HepG2 (cell line): ENCODE measurements around the gene TNFRSF6B. TPM values are rescaled to one million over a fixed set of nuclear protein-coding genes. Genes with fewer than 3 reads are reported as not detected.

Source experiments
- AGO1 ChIP-seq: fragments of 200-400 bp; formaldehyde crosslinking; IDR thresholded peaks from 2 replicates; pipeline ENCODE4 v1.6.1; 2017; ENCODE audit warnings: mild to moderate bottlenecking, low read depth, low read length, moderate library complexity; ENCODE audit not compliant: poor library complexity, severe bottlenecking
- ATF1 ChIP-seq: IDR thresholded peaks from 2 replicates; pipeline ENCODE4 v1.6.1; 2016; ENCODE audit warnings: mild to moderate bottlenecking, control low read depth
- BRD4 ChIP-seq: sonication (generic); formaldehyde crosslinking; IDR thresholded peaks from 2 replicates; pipeline ENCODE4 v1.4.0; 2020; ENCODE audit warnings: missing genetic modification reagents
- IKZF5 ChIP-seq: IDR thresholded peaks from 2 replicates; pipeline ENCODE4 v1.6.1; 2018; ENCODE audit warnings: missing genetic modification reagents, mild to moderate bottlenecking, missing compliant biosample characterization
- KDM5B ChIP-seq: sonication (generic); formaldehyde crosslinking; IDR thresholded peaks from 2 replicates; pipeline ENCODE4 v1.4.0; 2020; ENCODE audit warnings: missing genetic modification reagents, mild to moderate bottlenecking, borderline replicate concordance
- MEF2D ChIP-seq: sonication (generic); formaldehyde crosslinking; IDR thresholded peaks from 2 replicates; pipeline ENCODE4 v1.5.1; 2020; ENCODE audit warnings: mild to moderate bottlenecking, missing genetic modification reagents
- MXD4 ChIP-seq: IDR thresholded peaks from 2 replicates; pipeline ENCODE4 v1.6.1; 2016; ENCODE audit warnings: mild to moderate bottlenecking, missing biosample characterization, missing genetic modification reagents
- NCOA1 ChIP-seq: sonication (generic); formaldehyde crosslinking; IDR thresholded peaks from 2 replicates; pipeline ENCODE4 v1.9.0; 2021; ENCODE audit warnings: missing genetic modification reagents
- SP5 ChIP-seq: IDR thresholded peaks from 2 replicates; pipeline ENCODE4 v1.6.1; 2016; ENCODE audit warnings: low read depth, borderline replicate concordance
- TCF12 ChIP-seq, 2 experiments: fragments of 450-650 bp in 1 of 2; sonication (generic) in 1 of 2; formaldehyde crosslinking in 1 of 2; IDR thresholded peaks; 2 replicates each; pipeline versions ENCODE4 v1.6.1 to v1.8.0; 2017 to 2022; ENCODE audit warnings: antibody characterized with exemption in 1 of 2, mild to moderate bottlenecking in 1 of 2, missing genetic modification reagents in 1 of 2, moderate library complexity in 1 of 2
- YY1 ChIP-seq: IDR thresholded peaks from 2 replicates; pipeline ENCODE4 v1.6.1; 2011; ENCODE audit warnings: low read length, low read depth, moderate library complexity, mild to moderate bottlenecking; ENCODE audit not compliant: insufficient read depth, insufficient replicate concordance
- ZFX ChIP-seq: sonication (generic); formaldehyde crosslinking; IDR thresholded peaks from 2 replicates; pipeline ENCODE4 v1.4.0; 2020; ENCODE audit warnings: mild to moderate bottlenecking, low read depth, missing genetic modification reagents, moderate library complexity
- ZNF180 ChIP-seq: sonication (generic); formaldehyde crosslinking; IDR thresholded peaks from 2 replicates; pipeline ENCODE4 v1.4.0; 2020; ENCODE audit warnings: low read depth, missing genetic modification reagents, borderline replicate concordance
- ZNF790 ChIP-seq: sonication (generic); formaldehyde crosslinking; IDR thresholded peaks from 2 replicates; pipeline ENCODE4 v1.8.0; 2022; ENCODE audit warnings: missing genetic modification reagents, mild to moderate bottlenecking, borderline replicate concordance
- ZSCAN31 ChIP-seq: sonication (generic); formaldehyde crosslinking; IDR thresholded peaks from 2 replicates; pipeline ENCODE4 v1.5.0; 2020; ENCODE audit warnings: low read depth, mild to moderate bottlenecking, missing genetic modification reagents
- polyA plus RNA-seq, 8 experiments: library from polyadenylated mRNA; depleted of rRNA in 3 of 8; stranded (reverse) in 7 of 8; unstranded in 1 of 8; fragments of >200 nt; fragmentation: Illumina TruSeq in 4 of 8; extraction: Trizol in 4 of 8; gene quantifications; 2 replicates each; pipeline versions ENCODE4 v1.2.1 to v1.2.3, GENCODE V29; 2011 to 2016; ENCODE audit warnings: low read depth in 4 of 8, missing spikeins in 1 of 8, mixed read lengths in 1 of 8; ENCODE audit not compliant: insufficient read depth in 1 of 8
- total RNA-seq, 5 experiments: library from RNA; depleted of rRNA; stranded (reverse); fragments of >200 nt; fragmentation: Illumina TruSeq; extraction: Trizol; gene quantifications; 2 replicates each; pipeline ENCODE4 v1.2.3, GENCODE V29; 2016; ENCODE audit warnings: low read depth in 1 of 5
- TF ChIP-seq, protein P1 (sequence below): sonication (generic); formaldehyde crosslinking; IDR thresholded peaks from 2 replicates; pipeline ENCODE4 v1.5.0; 2020; ENCODE audit warnings: mild to moderate bottlenecking, missing genetic modification reagents, borderline replicate concordance

TNFRSF6B gene
- total and polyA plus RNA-seq, 2 of the 13 experiments (the other 11 are each of a cell fraction or from before 2014, with no cell fraction given) = 0.24 TPM; not detected in 1

GRCh38 chr20:63745961-63746731 is 49.7 kb downstream of the TNFRSF6B start (continued):
- TF ChIP-seq BRD4 (CRISPR knock-in tag) (no peak), NCOA1 (CRISPR knock-in tag) (no peak), ZFX (CRISPR knock-in tag) (peak; percentile 64), KDM5B (CRISPR knock-in tag) (peak; percentile 74; the same call in 1 of the 2 replicates), YY1 (no peak), IKZF5 (CRISPR knock-in tag) (0 out of 2 replicates have a peak, but pooled peaks have one; percentile 9), ATF1 (CRISPR knock-in tag) (no peak), ZNF790 (no peak), MXD4 (0 out of 2 replicates have a peak, but pooled peaks have one; percentile 4), AGO1 (peak; percentile 94), ZSCAN31 (CRISPR knock-in tag) (no peak), MEF2D (CRISPR knock-in tag) (no peak; the same call in 1 of the 2 replicates), TCF12 (IDR thresholded peaks at IDR 0.05) (no peak), TCF12 (CRISPR knock-in tag; IDR thresholded peaks at IDR 0.05) (peak; percentile 83; the same call in 1 of the 2 replicates), ZNF180 (no peak), SP5 (peak; percentile 35; the same call in 1 of the 2 replicates)
- TF ChIP-seq, protein P1, sequence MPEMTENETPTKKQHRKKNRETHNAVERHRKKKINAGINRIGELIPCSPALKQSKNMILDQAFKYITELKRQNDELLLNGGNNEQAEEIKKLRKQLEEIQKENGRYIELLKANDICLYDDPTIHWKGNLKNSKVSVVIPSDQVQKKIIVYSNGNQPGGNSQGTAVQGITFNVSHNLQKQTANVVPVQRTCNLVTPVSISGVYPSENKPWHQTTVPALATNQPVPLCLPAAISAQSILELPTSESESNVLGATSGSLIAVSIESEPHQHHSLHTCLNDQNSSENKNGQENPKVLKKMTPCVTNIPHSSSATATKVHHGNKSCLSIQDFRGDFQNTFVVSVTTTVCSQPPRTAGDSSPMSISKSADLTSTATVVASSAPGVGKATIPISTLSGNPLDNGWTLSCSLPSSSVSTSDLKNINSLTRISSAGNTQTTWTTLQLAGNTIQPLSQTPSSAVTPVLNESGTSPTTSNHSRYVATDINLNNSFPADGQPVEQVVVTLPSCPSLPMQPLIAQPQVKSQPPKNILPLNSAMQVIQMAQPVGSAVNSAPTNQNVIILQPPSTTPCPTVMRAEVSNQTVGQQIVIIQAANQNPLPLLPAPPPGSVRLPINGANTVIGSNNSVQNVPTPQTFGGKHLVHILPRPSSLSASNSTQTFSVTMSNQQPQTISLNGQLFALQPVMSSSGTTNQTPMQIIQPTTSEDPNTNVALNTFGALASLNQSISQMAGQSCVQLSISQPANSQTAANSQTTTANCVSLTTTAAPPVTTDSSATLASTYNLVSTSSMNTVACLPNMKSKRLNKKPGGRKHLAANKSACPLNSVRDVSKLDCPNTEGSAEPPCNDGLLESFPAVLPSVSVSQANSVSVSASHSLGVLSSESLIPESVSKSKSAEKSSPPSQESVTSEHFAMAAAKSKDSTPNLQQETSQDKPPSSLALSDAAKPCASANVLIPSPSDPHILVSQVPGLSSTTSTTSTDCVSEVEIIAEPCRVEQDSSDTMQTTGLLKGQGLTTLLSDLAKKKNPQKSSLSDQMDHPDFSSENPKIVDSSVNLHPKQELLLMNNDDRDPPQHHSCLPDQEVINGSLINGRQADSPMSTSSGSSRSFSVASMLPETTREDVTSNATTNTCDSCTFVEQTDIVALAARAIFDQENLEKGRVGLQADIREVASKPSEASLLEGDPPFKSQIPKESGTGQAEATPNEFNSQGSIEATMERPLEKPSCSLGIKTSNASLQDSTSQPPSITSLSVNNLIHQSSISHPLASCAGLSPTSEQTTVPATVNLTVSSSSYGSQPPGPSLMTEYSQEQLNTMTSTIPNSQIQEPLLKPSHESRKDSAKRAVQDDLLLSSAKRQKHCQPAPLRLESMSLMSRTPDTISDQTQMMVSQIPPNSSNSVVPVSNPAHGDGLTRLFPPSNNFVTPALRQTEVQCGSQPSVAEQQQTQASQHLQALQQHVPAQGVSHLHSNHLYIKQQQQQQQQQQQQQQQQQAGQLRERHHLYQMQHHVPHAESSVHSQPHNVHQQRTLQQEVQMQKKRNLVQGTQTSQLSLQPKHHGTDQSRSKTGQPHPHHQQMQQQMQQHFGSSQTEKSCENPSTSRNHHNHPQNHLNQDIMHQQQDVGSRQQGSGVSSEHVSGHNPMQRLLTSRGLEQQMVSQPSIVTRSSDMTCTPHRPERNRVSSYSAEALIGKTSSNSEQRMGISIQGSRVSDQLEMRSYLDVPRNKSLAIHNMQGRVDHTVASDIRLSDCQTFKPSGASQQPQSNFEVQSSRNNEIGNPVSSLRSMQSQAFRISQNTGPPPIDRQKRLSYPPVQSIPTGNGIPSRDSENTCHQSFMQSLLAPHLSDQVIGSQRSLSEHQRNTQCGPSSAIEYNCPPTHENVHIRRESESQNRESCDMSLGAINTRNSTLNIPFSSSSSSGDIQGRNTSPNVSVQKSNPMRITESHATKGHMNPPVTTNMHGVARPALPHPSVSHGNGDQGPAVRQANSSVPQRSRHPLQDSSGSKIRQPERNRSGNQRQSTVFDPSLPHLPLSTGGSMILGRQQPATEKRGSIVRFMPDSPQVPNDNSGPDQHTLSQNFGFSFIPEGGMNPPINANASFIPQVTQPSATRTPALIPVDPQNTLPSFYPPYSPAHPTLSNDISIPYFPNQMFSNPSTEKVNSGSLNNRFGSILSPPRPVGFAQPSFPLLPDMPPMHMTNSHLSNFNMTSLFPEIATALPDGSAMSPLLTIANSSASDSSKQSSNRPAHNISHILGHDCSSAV (CRISPR knock-in tag) = no peak
